GM19240 (cell line): ENCODE results near the gene ARHGEF7.

Experiments used
- DNase-seq: peaks from one replicate; pipeline ENCODE4 v3.0.0; 2011; ENCODE audit warnings: low spot score; ENCODE audit not compliant: insufficient read length

Gene ARHGEF7

DNA sequence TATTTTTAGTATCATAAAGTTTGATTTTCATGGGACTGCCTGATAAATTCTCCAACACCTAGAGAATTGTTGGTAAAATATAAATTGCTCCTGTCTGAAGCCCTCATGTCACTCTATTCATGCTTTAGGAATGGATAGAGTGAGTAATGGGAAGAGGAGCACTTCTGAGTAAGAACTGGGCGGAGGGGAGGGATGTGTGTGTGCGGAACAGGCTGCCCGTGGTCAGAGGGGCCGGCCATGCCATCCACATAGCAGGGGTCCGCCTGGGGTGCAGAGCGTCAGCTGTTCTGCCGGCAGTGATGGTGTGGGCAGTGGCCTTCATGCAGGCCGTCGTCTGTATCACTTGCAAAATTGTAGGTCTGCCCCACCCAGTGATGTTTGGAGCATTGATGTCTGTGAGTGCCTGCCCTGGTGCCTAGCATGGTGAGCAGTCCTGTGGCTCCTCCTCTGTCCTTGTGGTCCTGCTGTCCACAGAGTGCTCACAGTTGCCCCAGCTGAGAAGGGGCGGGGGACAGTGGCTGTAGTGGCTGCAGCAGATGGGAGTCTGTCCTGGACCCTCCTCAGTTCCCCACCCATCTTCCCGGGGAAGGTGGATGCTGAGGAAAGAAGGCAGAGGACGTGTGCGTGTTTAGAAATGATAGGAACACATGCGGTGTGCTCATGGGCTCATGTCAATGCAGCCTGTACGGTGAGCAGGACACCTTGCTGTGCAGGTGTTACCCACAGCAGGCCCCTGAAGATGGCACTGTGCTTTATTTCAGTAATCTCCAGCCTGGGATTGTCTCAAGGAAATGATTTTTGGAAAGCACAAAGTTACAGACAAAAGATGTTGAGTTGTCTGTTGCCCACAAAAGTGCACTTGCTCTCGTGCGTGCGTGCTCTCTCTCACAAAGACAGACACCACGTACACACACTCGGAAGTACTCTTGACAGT lies 155.9 kb downstream of the ARHGEF7 start:
- no peak for DNase-seq

DNA sequence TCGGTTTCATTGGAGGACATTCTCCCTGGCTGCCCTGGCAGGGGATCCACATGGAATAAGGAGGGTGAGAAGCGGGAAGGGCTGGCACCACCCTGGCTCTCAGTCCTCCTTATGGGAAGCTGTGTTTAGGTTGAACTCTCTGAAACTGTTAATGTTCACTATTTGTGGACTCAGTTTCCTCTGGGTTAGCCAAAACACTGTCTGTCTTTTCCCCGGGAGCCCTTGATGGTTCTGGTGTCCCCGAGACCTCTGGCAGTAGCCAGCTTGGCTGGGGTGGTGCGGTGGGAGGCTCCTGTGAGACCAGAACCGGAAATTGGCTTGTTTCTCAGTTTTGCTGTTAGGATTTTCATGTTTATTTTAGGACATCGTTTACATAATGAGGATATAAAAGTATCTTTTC lies 157.0 kb downstream of the ARHGEF7 start:
- no peak for DNase-seq

GRCh38 chr13:111275382-111275781 lies 160.3 kb downstream of the ARHGEF7 start:
- no peak for DNase-seq

DNA sequence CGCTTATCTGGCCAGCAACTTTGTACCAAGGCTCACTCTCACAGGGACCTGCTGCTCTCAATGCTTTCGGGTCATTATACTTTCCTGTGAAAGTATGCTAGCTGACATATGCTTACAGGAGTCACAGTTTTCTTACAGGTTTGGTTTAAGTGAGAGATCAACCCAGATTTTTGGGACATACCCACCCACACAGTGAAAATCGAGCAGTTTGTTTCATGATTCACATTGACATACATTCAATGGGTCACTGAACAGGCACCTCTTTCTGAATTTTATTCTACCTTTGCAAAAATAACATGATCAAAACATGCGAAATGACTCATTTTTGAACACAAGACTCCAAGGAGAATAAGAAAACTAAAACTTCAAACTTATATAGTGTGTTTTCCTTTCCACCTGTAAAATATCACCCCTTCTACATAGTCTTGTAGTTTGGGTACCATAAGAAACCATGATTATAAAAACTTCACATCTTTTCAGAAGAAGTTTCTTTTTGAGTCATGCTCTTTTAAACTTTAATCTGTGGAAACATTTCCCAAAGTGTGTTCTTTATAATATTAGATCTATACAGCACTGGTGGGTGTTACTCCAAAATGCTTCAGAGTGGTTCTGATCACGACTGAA lies 161.0 kb downstream of the ARHGEF7 start:
- DNase-seq = no peak

GRCh38 chr13:111278258-111278657 lies 163.1 kb downstream of the ARHGEF7 start:
- DNase-seq = no peak

GRCh38 chr13:111278743-111279652 lies 163.9 kb downstream of the ARHGEF7 start:
- DNase-seq = no peak

DNA sequence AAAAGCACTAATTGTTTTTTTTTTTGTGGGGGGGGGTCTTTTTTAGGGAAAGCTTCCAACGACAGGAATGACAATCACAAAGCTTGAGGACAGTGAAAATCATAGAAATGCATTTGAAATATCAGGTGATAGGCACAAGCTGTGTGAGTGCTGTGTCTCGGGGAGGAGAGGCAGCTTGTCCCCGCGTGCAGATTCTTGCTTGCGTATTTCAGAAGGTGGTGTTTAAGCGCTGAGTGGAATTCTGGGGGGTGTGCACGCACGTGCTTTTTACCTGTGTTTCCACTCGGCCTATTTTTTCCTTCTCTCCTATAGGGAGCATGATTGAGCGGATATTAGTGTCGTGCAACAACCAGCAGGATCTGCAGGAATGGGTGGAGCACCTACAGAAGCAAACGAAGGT lies 165.1 kb downstream of the ARHGEF7 start:
- DNase-seq = no peak

DNA sequence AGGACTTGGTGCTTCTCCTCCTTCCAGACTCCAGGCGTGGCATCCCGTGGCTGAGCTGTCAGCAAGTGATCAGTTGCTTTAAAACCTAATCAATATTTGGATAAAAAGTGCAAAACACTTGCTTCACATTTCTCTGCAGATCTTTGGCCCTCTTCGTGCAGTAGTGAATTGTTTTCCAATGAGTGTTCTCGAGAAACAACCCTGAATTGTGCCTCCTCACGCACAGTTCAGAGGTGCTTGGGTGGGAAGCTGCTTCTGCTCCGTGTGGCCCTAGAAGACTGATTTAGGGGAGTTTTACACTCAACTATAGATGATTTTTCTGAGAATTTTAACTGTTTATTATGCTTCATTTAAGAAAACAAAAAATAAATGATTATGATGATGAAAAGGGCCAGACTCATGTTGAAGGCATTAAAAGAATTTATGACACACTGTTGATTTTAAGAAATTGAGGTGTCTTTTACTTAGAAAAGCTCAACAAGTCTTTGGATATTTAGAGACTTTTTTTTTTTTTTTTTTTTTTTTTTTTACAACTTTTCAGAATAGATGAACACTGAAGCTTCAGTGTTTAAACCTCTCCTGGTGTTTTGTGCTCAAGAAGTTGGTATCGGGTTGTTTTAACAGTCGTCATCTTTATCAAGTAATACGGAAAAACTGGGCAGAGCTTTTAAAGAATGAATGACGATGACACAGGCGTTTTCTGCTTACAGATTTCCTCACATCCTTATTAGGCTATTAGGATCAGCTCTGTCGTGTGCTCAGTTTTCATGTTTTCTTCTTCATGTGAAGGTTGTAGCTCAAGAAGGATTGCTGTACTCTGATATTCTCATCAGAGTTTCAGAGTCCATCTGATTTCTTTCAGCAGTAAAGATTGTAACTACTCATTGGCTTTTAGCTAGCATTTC lies 165.8 kb downstream of the ARHGEF7 start:
- DNase-seq = no peak

- no peak for DNase-seq
Observed at GRCh38 chr13:111281751-111282311, 166.7 kb downstream of the ARHGEF7 start.

GRCh38 chr13:111282425-111282824 lies 167.3 kb downstream of the ARHGEF7 start:
- DNase-seq = no peak

GRCh38 chr13:111282997-111283396 lies 167.9 kb downstream of the ARHGEF7 start:
- DNase-seq = no peak

- DNase-seq = no peak
Observed at GRCh38 chr13:111283457-111283856, 168.3 kb downstream of the ARHGEF7 start.

GRCh38 chr13:111283991-111284390 lies 168.9 kb downstream of the ARHGEF7 start:
- no peak for DNase-seq

- no peak for DNase-seq
Observed at GRCh38 chr13:111284565-111284964, 169.5 kb downstream of the ARHGEF7 start.

GRCh38 chr13:111286162-111286561 lies 171.1 kb downstream of the ARHGEF7 start:
- no peak for DNase-seq

GRCh38 chr13:111286749-111287148 lies 171.6 kb downstream of the ARHGEF7 start:
- no peak for DNase-seq

DNA sequence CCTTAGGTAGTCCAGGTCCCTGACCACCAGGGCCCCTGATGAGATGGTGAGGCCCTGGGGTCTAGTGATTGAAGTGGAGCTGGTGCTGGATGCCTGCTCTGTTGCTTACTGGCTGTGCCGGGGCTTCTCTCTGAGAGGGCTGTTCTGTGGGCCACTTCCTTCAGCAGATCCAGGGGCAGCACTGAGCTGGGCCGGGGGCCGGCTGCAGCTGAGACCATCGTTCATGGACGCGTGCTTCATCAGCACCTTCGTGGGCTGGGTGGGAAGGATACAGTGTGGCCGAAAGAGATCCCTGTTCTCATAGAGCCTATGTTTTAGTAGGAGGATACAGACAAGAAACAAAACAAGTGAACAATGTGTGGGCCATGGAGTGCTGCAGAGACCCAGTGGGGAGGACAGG lies 172.1 kb downstream of the ARHGEF7 start:
- no peak for DNase-seq

DNA sequence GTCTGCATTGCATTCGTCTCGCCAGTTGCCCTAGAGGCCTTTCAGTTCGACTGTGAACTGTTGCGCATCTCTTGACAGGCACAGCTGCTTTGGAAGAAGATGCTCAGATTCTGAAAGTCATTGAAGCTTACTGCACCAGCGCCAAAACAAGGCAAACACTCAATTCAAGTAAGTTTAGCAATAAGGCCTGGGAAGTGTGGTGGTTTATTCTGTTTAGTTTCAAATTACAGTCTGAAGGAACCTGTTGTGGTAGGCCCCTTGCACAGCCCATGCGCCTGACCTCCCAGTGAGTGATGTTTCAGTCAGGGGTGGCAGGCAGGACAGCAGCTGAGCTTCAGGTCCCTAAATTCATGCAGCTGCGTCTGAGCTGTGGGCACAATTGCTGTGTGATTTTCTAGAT lies 173.2 kb downstream of the ARHGEF7 start:
- DNase-seq = no peak

- no peak for DNase-seq
Observed at GRCh38 chr13:111289251-111289650, 174.1 kb downstream of the ARHGEF7 start.

DNA sequence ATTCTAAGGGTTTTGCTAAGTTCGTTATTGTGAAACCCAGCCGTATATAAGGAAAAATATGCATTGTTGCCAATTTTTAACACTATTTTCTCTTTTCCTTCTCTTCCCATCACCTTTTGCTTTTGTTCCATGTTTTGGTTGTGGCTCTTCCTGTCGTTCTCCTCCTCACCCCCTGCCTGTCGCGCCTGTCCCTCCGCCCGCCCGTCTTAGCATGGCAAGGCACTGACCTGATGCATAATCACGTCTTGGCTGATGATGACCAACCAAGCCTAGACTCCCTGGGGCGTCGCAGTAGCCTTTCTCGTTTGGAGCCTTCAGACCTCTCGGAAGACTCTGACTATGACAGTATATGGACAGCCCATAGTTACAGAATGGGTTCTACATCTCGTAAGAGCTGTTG lies 176.8 kb downstream of the ARHGEF7 start:
- no peak for DNase-seq
